GM12801 (cell line): Measurements from ENCODE around the gene DLGAP1.

Source experiments
- TF ChIP-seq, protein P1 (sequence below): IDR thresholded peaks from one replicate; pipeline ENCODE4 v1.5.1; 2011; ENCODE audit warnings: control low read depth; ENCODE audit not compliant: insufficient read length; ENCODE audit errors: extremely low read depth

DLGAP1 gene

DNA sequence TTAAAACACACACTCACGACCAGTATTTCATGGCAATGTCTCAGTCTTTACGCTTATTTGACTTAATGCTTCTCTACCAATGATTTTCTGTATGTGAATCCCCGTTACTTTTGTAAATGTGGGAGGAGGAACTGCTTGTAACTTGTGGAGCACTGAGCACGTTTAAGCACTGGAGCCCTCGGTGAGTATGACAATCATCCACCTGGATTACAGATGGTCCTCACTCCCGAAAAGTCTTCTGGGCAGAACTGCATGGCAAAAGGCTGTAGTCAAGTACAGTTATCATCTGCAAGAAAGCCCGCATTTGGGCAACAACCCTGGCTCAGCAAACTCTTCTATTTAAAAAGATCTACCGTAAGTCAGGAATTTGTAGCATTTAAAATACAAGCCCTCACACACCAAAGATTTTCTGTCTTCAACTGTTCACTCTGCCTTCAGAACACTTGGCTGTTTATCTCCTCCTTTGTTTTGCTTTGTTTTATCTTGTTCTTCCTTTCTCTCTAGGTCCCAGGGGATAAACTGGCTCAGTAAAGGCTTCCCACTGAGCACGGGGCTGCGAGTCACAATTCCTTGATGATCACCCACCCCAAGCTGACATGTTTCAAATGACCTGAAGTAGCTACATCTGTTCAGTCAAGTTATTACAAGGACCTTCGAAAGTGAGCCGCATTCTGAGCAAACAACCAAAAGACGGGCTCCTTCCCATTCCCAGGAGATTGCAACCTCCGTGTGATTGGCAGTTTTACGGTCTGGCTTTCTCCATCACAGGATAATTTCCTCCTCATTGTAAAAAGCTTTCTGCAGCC, 102.2 kb downstream of the DLGAP1 start:
- TF ChIP-seq, protein P1, sequence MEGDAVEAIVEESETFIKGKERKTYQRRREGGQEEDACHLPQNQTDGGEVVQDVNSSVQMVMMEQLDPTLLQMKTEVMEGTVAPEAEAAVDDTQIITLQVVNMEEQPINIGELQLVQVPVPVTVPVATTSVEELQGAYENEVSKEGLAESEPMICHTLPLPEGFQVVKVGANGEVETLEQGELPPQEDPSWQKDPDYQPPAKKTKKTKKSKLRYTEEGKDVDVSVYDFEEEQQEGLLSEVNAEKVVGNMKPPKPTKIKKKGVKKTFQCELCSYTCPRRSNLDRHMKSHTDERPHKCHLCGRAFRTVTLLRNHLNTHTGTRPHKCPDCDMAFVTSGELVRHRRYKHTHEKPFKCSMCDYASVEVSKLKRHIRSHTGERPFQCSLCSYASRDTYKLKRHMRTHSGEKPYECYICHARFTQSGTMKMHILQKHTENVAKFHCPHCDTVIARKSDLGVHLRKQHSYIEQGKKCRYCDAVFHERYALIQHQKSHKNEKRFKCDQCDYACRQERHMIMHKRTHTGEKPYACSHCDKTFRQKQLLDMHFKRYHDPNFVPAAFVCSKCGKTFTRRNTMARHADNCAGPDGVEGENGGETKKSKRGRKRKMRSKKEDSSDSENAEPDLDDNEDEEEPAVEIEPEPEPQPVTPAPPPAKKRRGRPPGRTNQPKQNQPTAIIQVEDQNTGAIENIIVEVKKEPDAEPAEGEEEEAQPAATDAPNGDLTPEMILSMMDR = no peak

DNA sequence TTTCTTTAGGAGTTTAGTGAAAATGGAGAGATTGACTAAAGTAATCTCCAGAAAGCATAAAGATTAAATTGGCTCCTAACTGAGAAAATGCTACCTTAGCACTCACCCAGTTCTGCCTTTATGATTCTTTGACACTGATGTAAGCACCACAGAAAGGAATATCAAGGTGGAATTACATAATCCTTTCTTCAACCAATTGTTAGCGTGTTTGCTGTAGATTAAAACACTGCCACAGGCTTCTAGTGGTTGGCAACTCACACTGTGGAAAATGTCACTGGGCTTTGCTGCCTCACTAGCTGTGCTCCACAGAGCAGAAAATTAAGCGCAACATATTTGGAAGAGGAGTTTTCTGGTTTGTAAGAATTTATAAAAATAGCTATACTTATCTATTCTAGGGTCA, 104.1 kb downstream of the DLGAP1 start:
- TF ChIP-seq, protein P1 = no peak

DNA sequence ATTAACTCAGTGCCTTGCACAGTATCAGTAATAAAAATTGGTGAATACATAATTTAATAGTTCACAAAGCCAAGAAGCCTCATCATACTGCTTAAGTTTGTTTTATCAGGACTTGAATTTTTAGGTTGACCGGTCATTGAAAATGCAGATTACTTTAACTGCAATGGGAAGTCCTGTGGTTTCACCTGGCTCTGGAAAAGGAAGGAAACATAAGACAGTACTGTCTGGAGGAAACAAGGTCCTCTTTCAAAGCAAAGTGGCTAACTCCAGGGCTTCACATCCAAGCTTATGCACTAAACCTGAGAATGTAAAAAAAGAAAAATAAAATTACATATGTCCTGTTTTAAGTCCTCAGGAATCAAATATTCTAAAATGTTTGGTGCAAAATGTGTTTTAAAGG, 119.7 kb downstream of the DLGAP1 start:
- TF ChIP-seq, protein P1 = no peak

DNA sequence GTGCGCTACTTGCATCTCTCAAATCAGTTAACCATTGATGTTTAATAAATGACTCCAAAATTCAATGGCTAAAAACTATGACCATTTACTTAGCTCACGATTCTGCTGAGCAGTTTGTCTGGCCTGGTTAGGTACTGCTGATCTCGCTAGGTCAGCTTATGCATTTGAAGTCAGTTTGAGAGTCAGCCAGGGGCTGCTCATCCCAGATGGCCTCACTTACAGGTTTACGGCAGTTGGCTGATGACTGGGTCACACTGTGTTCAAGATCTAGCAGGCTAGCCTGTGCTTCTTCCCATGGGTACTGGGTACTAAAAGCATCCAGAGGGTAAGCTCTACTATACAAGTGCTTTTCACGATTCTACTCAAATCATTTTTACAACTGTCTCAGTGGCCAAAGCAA, 122.1 kb downstream of the DLGAP1 start:
- TF ChIP-seq, protein P1 = no peak

DNA sequence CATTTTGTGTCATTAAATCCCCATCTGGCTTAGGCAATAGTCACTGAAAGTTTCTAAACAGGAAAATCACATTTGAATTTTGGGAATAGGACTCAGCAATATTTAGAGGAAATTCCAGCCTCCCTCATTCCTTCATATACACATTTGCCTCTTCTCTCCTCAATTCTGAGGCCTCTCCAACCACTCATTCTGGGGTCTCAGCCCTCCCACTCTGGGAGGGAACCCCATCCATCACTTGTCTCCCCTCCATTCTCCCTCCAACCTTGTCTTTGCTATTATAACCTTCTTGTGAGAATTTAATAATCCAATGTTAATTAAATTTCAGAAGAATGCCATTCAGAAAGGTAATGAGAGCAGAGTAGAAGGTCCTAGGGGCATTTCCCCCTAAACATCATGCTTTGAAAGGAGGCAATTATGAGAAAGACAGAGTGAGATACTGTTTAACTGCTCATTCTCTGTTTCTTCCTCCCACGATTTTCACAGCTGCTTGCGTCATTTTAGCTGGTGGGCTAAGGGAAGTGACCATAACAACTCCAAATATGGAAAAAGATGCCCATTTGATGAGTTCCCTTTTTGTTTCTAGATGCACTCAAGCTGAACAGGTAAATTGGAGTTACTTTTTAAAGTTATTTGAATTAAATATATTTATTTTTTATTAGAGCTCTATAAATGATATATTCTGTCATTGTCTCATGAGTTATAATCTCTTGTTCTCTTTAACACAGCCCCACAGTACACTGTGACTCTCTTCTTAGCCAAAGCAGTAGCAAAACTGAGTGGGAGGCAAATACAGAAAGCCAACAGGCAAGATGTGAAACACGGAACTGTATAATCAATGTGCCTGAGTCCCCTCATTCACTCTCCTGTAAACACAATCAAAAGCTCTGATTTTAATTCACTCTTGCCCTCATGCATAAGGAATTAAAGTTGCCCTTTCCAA, 135.1 kb downstream of the DLGAP1 start:
- TF ChIP-seq, protein P1 = no peak

DNA sequence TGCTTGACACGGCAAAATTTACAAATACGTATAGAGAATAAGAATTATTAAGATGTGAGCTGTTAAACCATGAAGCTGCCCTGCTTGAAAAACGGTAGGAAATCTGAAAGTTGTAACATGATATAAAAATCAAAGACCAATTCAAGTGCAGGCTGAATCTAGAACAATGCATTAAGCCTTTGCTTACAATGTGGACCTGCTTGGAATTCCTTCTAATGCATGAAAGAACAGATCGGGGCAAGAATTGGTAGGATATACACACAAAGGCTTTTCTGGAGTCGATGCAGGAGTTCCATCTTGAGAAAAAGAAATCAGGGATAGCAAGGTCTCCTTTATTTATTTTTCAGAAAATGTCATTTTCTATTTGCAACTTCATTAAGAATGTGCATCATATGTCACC, 136.8 kb downstream of the DLGAP1 start:
- TF ChIP-seq, protein P1 = no peak

DNA sequence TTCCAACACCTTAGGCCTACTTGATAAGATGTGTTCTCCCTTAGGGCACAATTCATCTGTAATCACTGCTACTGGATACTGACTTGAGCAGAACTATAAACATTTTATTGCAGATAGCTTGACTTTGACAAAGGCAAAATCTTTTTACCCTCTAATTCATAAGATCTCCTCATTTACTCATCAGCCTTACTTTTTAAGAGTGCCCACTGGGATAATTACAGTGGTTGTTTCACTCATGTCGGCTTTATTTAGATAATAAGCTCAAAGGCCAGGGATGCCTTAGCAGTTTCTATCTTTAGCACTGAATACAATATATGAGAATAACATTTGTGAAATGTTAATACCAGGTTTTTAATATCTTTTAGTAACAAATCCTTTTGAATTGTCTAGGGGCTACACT, 144.0 kb downstream of the DLGAP1 start:
- TF ChIP-seq, protein P1 = no peak
